Osteocyte (in vitro differentiated cells): ENCODE results near the gene PDE11A. TPM values are rescaled to one million over a fixed set of nuclear protein-coding genes. Genes with fewer than 3 reads are reported as not detected.

Source experiments
- DNase-seq: peaks from one replicate; pipeline ENCODE4 v3.0.0; 2021; ENCODE audit warnings: mixed read lengths; ENCODE audit not compliant: unreplicated experiment; ENCODE audit errors: extremely low spot score
- H3K27ac Mint-ChIP-seq: one replicate; pipeline ENCODE4 v1.8.0; 2021; ENCODE audit warnings: mild to moderate bottlenecking, mixed read lengths; ENCODE audit not compliant: unreplicated experiment
- H3K27me3 Mint-ChIP-seq: one replicate; pipeline ENCODE4 v1.8.0; 2021; ENCODE audit warnings: mixed read lengths; ENCODE audit not compliant: unreplicated experiment
- H3K36me3 Mint-ChIP-seq: one replicate; pipeline ENCODE4 v1.8.0; 2021; ENCODE audit warnings: mixed read lengths; ENCODE audit not compliant: unreplicated experiment
- H3K4me1 Mint-ChIP-seq: one replicate; pipeline ENCODE4 v1.8.0; 2021; ENCODE audit warnings: mixed read lengths; ENCODE audit not compliant: unreplicated experiment
- H3K4me3 Mint-ChIP-seq: one replicate; pipeline ENCODE4 v1.8.0; 2021; ENCODE audit warnings: mild to moderate bottlenecking, moderate library complexity, mixed read lengths; ENCODE audit not compliant: unreplicated experiment
- H3K9me3 Mint-ChIP-seq: one replicate; pipeline ENCODE4 v1.8.0; 2021; ENCODE audit warnings: mixed read lengths; ENCODE audit not compliant: unreplicated experiment
- CTCF ChIP-seq: fragments of 200-600 bp; sonication (generic); IDR thresholded peaks from 2 replicates; pipeline ENCODE4 v1.5.0; 2021; ENCODE audit warnings: antibody characterized with exemption, mild to moderate bottlenecking, moderate library complexity
- total RNA-seq: library from RNA; stranded (reverse); gene quantifications from 2 replicates; pipeline ENCODE4 v1.2.1, GENCODE V29; 2021

Gene PDE11A
- total RNA-seq, 1 donor from 2014 or later, result 0.05 TPM

GRCh38 chr2:177705511-177706173 is 366.9 kb downstream of the PDE11A start:
- no peak overlapping the region for H3K27ac Mint-ChIP-seq
- no peak for DNase-seq
- H3K4me1 Mint-ChIP-seq, result no peaks in the 10 kb centered on the region
- no peak for TF ChIP-seq CTCF
- no peaks in the 10 kb centered on the region for H3K9me3 Mint-ChIP-seq
- no peak overlapping the region for H3K4me3 Mint-ChIP-seq
- no peaks in the 10 kb centered on the region for H3K36me3 Mint-ChIP-seq
- peaks cover 9% of the 10 kb centered on the region for H3K27me3 Mint-ChIP-seq

- Mint-ChIP-seq H3K27me3 (peaks cover 12% of the 10 kb centered on the region), H3K4me3 (no peak overlapping the region), H3K4me1 (no peaks in the 10 kb centered on the region), H3K27ac (no peak overlapping the region), H3K9me3 (no peaks in the 10 kb centered on the region), H3K36me3 (no peaks in the 10 kb centered on the region)
- no peak for DNase-seq
- TF ChIP-seq CTCF, result no peak
These were observed 369.4 kb downstream of the PDE11A start for GRCh38 chr2:177703159-177703558.

- Mint-ChIP-seq H3K27ac (no peak overlapping the region), H3K4me1 (no peaks in the 10 kb centered on the region), H3K4me3 (no peak overlapping the region), H3K27me3 (peaks cover 14% of the 10 kb centered on the region), H3K36me3 (no peaks in the 10 kb centered on the region), H3K9me3 (no peaks in the 10 kb centered on the region)
- no peak for TF ChIP-seq CTCF
- DNase-seq, result no peak
These were observed 374.3 kb downstream of the PDE11A start for GRCh38 chr2:177698281-177698680.

GRCh38 chr2:177694348-177694747 is 378.2 kb downstream of the PDE11A start:
- Mint-ChIP-seq H3K4me1 (no peaks in the 10 kb centered on the region), H3K27ac (no peak overlapping the region), H3K27me3 (peaks cover 14% of the 10 kb centered on the region), H3K36me3 (no peaks in the 10 kb centered on the region), H3K9me3 (no peaks in the 10 kb centered on the region), H3K4me3 (no peak overlapping the region)
- DNase-seq, result no peak
- no peak for TF ChIP-seq CTCF

- H3K27me3 Mint-ChIP-seq, result peaks cover 14% of the 10 kb centered on the region
- TF ChIP-seq CTCF, result no peak
- no peak overlapping the region for H3K4me3 Mint-ChIP-seq
- no peaks in the 10 kb centered on the region for H3K36me3 Mint-ChIP-seq
- no peak for DNase-seq
- H3K27ac Mint-ChIP-seq, result no peak overlapping the region
- H3K4me1 Mint-ChIP-seq, result no peaks in the 10 kb centered on the region
- no peaks in the 10 kb centered on the region for H3K9me3 Mint-ChIP-seq
These were observed 378.8 kb downstream of the PDE11A start for GRCh38 chr2:177693658-177694339.
